ENCODE results near the gene CAMKK2. TPM values are rescaled to one million over a fixed set of nuclear protein-coding genes. Genes with fewer than 3 reads are reported as not detected.
"Not testable (repeated sequence)": the region's sequence is repeated elsewhere in the genome, so short reads cannot be mapped to it uniquely, and the experiment has no call there.

The CAMKK2 gene
- total and polyA plus RNA-seq, 2 of the 4 experiments (the other 2 are of a cell fraction): 15.2 to 24.7 TPM

- in situ Hi-C loops (cut with MboI; ENCODE audit: low sequenced_read_pairs): no loop called here
These were observed 17.9 kb upstream of the CAMKK2 start for GRCh38 chr12:121314431-121314830.

DNA sequence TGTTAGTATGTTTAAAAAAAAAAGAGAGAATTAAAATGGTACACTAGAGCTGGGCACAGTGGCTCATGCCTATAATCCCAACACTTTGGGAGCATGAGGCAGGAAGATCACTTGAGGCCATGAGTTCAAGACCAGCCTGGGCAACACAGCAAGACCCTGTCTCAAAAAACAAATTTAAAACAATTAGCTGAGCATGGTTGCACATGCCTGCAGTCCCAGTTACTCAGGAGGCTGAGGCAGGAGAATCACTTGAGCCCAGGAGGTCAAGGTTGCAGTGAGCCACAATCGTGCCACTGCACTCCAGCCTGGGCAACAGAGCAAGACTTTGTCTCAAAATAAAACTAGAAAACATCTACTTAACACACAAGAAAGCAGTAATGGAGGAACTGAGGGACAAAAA is 13.7 kb upstream of the CAMKK2 start:
- H3K9me1 ChIP-seq (ENCODE audit: insufficient read depth, low read length); H3K14ac ChIP-seq (replicated peaks; ENCODE audit: low read depth, low read length); dilution Hi-C loops (cut with HindIII; ENCODE audit: low sequenced_read_pairs, unreplicated experiment); H2BK15ac ChIP-seq (ENCODE audit: low read depth, low read length); H3K9ac ChIP-seq (ENCODE audit: low read depth, low read length); H3K27ac ChIP-seq (ENCODE audit: insufficient read depth, low read length); H3K4ac ChIP-seq (ENCODE audit: low read depth, low read length); H4K8ac ChIP-seq (ENCODE audit: low read depth in 2 of 2, low read length in 2 of 2); POLR2A ChIA-PET (ENCODE audit: unreplicated experiment); BruUV-seq (replicated peaks); H3K4me3 ChIP-seq (ENCODE audit: insufficient read depth, low read depth, low read length); H4K91ac ChIP-seq (ENCODE audit: insufficient read depth, low read depth, low read length); ATAC-seq (ENCODE audit: low read depth); H3K4me1 ChIP-seq (ENCODE audit: control insufficient read depth, insufficient read depth, low read length); H3K18ac ChIP-seq (ENCODE audit: low read depth, low read length); H3K56ac ChIP-seq (ENCODE audit: extremely low read depth, insufficient read depth, low read length); CTCF ChIA-PET; H2BK20ac ChIP-seq (ENCODE audit: low read depth, low read length); H2AK9ac ChIP-seq (replicated peaks; ENCODE audit: low read depth, low read length, poor library complexity); H3K27me3 ChIP-seq (ENCODE audit: control insufficient read depth, insufficient read depth, low read length); H2AFZ ChIP-seq (replicated peaks; ENCODE audit: low read length, poor library complexity); H3K9me3 ChIP-seq (ENCODE audit: control insufficient read depth, insufficient read depth, low read length); H4K20me1 ChIP-seq (ENCODE audit: insufficient read depth, low read length); H4K5ac ChIP-seq (ENCODE audit: low read depth, low read length); H2BK120ac ChIP-seq (ENCODE audit: low read depth, low read length); in situ Hi-C loops (cut with MboI; ENCODE audit: low sequenced_read_pairs); H2BK5ac ChIP-seq (ENCODE audit: low read depth, low read length, poor library complexity, severe bottlenecking); H3K4me2 ChIP-seq (ENCODE audit: low read depth, low read length); intact Hi-C loops (cut with micrococcal nuclease); DNase-seq; H3K23ac ChIP-seq (ENCODE audit: low read depth, low read length); H2AK5ac ChIP-seq (ENCODE audit: low read depth, low read length): not testable (repeated sequence)
- WGBS, 2 experiments (ENCODE audit: extremely low coverage in 2 of 2, insufficient read length in 1 of 2): no CpG with 5 or more reads among the region's 1 CpG
- peaks cover 7 to 19% of the 10 kb centered on the region in 2 experiments for H3K79me1 ChIP-seq (ENCODE audit: low read depth in 1 of 2, low read length in 2 of 2)
- H3K36me3 ChIP-seq (ENCODE audit: control insufficient read depth, insufficient read depth, low read length): peaks cover 21% of the 10 kb centered on the region

More at GRCh38 chr12:121314431-121314830, 17.9 kb upstream of the CAMKK2 start:
- DNase-seq: no peak
- Histone ChIP-seq H2BK5ac (ENCODE audit: low read depth, low read length, poor library complexity, severe bottlenecking) (no peak overlapping the region), H2BK120ac (ENCODE audit: low read depth, low read length) (no peak overlapping the region), H3K4me2 (ENCODE audit: low read depth, low read length) (no peak overlapping the region), H2BK15ac (ENCODE audit: low read depth, low read length) (no peak overlapping the region), H3K27ac (ENCODE audit: insufficient read depth, low read length) (no peak overlapping the region), H3K14ac (replicated peaks; ENCODE audit: low read depth, low read length) (no peak overlapping the region), H3K18ac (ENCODE audit: low read depth, low read length) (no peak overlapping the region), H3K4ac (ENCODE audit: low read depth, low read length) (no peak overlapping the region), H4K20me1 (ENCODE audit: insufficient read depth, low read length) (peaks cover 4% of the 10 kb centered on the region; the same call in 1 of the 2 replicates), H3K9me3 (ENCODE audit: control insufficient read depth, insufficient read depth, low read length) (no peaks in the 10 kb centered on the region), H3K4me1 (ENCODE audit: control insufficient read depth, insufficient read depth, low read length) (no peaks in the 10 kb centered on the region), H3K56ac (ENCODE audit: extremely low read depth, insufficient read depth, low read length) (no peak overlapping the region), H3K27me3 (ENCODE audit: control insufficient read depth, insufficient read depth, low read length) (no peaks in the 10 kb centered on the region), H3K36me3 (ENCODE audit: control insufficient read depth, insufficient read depth, low read length) (peaks cover 28% of the 10 kb centered on the region), H4K91ac (ENCODE audit: insufficient read depth, low read depth, low read length) (no peak overlapping the region), H3K4me3 (ENCODE audit: insufficient read depth, low read depth, low read length) (no peak overlapping the region), H4K8ac (ENCODE audit: low read depth in 2 of 2, low read length in 2 of 2) (no peak overlapping the region), H2AK9ac (replicated peaks; ENCODE audit: low read depth, low read length, poor library complexity) (no peak overlapping the region), H3K9me1 (ENCODE audit: insufficient read depth, low read length) (no peaks in the 10 kb centered on the region), H2AK5ac (ENCODE audit: low read depth, low read length) (no peak overlapping the region), H3K79me1 (ENCODE audit: low read depth in 1 of 2, low read length in 2 of 2) (peaks cover 7 to 22% of the 10 kb centered on the region in 2 experiments), H2BK20ac (ENCODE audit: low read depth, low read length) (no peak overlapping the region), H3K9ac (ENCODE audit: low read depth, low read length) (no peak overlapping the region), H4K5ac (ENCODE audit: low read depth, low read length) (no peak overlapping the region), H2AFZ (replicated peaks; ENCODE audit: low read length, poor library complexity) (no peak overlapping the region), H3K23ac (ENCODE audit: low read depth, low read length) (no peak overlapping the region)
- intact Hi-C loops (cut with micrococcal nuclease): no loop called here
- TF ChIP-seq FOS (IDR thresholded peaks at IDR 0.05; ENCODE audit: low read depth, low read length) (no peak), CHD1 (IDR thresholded peaks at IDR 0.05; ENCODE audit: low read depth, low read length) (no peak), SMC3 (IDR thresholded peaks at IDR 0.05; ENCODE audit: low read depth, low read length) (no peak), RFX5 (IDR thresholded peaks at IDR 0.05; ENCODE audit: low read depth, low read length) (no peak), CEBPB (IDR thresholded peaks at IDR 0.05; ENCODE audit: low read depth, low read length) (no peak), MAZ (IDR thresholded peaks at IDR 0.05; ENCODE audit: borderline replicate concordance, low read depth, low read length) (no peak)
- TF ChIP-seq, protein P1, sequence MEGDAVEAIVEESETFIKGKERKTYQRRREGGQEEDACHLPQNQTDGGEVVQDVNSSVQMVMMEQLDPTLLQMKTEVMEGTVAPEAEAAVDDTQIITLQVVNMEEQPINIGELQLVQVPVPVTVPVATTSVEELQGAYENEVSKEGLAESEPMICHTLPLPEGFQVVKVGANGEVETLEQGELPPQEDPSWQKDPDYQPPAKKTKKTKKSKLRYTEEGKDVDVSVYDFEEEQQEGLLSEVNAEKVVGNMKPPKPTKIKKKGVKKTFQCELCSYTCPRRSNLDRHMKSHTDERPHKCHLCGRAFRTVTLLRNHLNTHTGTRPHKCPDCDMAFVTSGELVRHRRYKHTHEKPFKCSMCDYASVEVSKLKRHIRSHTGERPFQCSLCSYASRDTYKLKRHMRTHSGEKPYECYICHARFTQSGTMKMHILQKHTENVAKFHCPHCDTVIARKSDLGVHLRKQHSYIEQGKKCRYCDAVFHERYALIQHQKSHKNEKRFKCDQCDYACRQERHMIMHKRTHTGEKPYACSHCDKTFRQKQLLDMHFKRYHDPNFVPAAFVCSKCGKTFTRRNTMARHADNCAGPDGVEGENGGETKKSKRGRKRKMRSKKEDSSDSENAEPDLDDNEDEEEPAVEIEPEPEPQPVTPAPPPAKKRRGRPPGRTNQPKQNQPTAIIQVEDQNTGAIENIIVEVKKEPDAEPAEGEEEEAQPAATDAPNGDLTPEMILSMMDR (conservative IDR thresholded peaks at IDR 0.05; ENCODE audit: low read depth, low read length): no peak
- ChIA-PET CTCF (no interaction called here), POLR2A (ENCODE audit: unreplicated experiment) (no interaction called here)
- no TSS peak for BruUV-seq (replicated peaks)
- dilution Hi-C loops (cut with HindIII; ENCODE audit: low sequenced_read_pairs, unreplicated experiment): no loop called here
- 100% methylated on average over 1 of the region's 3 CpGs; no CpG with 5 or more reads in 1 of the 2 experiments for WGBS, 2 experiments (ENCODE audit: extremely low coverage in 2 of 2, insufficient read length in 1 of 2)
- no peak for ATAC-seq (ENCODE audit: low read depth)
